Amniotic epithelial cell (primary cell): ENCODE data around the gene IPO4.

Experiments used
- DNase-seq: peaks from one replicate; pipeline ENCODE4 v3.0.0-alpha.2; 2010; ENCODE audit warnings: low read depth

The IPO4 gene

DNA sequence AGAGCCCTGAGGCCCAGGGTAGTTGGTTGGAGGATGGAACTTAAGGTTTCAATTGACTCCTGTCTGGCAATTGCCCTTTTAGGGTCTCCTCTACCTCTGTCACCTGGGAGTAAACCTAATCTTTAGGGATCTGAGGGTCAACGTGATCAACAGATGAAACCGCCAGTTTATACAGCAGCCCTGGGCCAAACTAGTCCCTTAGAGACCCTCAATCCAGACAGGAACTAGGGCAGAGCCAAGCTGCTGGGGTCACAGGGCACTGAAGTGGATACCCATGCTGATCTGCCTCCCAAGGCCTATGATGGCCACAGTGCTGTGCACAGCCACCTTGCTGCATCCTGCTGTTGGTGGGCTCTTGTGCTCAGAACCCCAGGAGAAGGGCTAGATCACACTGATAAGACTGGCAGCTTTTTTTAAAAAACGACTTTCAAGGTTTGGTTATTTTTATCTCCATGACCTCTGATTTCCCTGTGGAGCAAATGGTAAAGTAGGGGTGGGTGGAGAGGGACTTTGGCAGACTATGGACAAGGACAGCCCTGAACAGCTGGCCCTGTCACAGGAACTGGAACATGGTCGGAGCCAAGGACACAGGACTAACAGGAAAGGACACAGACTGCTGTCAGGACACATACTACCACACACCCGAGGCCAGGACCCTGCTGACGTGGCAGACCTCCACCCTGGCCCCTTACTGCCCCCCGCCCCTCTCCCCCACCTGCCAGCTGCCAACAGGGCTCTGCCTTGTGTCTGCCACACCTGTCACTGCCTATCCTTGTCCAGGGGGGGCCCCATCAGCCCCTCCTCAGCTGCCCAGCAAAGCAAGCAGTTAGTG, 57.7 kb downstream of the IPO4 start:
- DNase-seq = no peak

DNA sequence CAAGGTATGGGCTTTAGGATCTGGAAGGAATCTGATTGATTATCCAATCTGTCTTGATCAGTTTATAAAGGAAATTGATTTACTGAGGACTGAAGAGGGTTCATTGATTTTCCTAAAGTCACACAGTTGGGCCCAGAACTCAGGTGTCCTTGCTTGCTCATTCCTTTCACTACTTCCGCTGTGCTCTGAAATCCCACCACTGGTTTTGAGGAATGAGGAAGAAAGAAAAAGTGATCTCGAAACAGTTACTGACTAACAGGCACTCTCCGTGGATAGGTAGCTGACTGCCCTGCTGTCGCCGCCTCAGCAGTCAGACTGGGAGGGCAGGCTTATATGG, 58.3 kb downstream of the IPO4 start, which contains the start of gene FITM1:
Gene FITM1 (plus strand): TSS at position 280 of the 337 bp plus-strand sequence. CDS start 905 bp downstream, outside the sequence.
- DNase-seq = no peak
